ENCODE data around the gene PDIA2. TPM values are rescaled to one million over a fixed set of nuclear protein-coding genes. Genes with fewer than 3 reads are reported as not detected.

The PDIA2 gene
- total and polyA plus RNA-seq, 2 donors from 2014 or later = not detected

DNA sequence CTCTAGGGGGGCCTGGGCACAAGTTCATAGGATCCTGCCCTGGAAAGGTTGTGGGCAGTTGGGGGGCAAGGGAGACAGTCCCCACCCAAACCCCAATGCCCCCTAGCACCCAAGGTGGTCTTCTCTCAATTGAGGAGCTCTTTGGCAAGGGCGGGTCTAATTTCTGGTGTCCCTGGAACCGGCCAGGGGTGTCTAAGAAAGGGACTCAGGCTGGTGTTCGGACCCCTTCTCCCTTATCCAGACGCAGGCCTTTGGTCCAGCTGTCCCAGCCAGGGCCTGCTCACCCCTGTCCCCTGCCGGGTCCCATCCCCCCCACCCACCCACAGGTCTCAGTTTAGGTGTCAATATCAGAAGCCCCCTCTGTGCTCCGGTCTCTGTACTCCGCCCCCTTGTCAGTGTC is 3.4 kb upstream of the PDIA2 start:
- H3K4me1 ChIP-seq (ENCODE audit: control insufficient read depth in 2 of 3, insufficient read depth in 2 of 3, low read depth in 1 of 3, low read length in 3 of 3) = no peaks in the 10 kb centered on the region
- no peaks in the 10 kb centered on the region for H3K9me3 ChIP-seq (ENCODE audit: control insufficient read depth in 2 of 3, insufficient read depth in 1 of 3, low read length in 3 of 3)
- no peak overlapping the region for H3K9ac ChIP-seq (ENCODE audit: low read length in 3 of 3)
- TF ChIP-seq, protein P1, sequence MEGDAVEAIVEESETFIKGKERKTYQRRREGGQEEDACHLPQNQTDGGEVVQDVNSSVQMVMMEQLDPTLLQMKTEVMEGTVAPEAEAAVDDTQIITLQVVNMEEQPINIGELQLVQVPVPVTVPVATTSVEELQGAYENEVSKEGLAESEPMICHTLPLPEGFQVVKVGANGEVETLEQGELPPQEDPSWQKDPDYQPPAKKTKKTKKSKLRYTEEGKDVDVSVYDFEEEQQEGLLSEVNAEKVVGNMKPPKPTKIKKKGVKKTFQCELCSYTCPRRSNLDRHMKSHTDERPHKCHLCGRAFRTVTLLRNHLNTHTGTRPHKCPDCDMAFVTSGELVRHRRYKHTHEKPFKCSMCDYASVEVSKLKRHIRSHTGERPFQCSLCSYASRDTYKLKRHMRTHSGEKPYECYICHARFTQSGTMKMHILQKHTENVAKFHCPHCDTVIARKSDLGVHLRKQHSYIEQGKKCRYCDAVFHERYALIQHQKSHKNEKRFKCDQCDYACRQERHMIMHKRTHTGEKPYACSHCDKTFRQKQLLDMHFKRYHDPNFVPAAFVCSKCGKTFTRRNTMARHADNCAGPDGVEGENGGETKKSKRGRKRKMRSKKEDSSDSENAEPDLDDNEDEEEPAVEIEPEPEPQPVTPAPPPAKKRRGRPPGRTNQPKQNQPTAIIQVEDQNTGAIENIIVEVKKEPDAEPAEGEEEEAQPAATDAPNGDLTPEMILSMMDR (IDR thresholded peaks at IDR 0.05; ENCODE audit: borderline replicate concordance, extremely low read depth, insufficient read depth) = no peak
- no peak overlapping the region for H3K27ac ChIP-seq (ENCODE audit: low read depth in 2 of 2, low read length in 2 of 2)
- no peaks in the 10 kb centered on the region for H3K27me3 ChIP-seq (ENCODE audit: control insufficient read depth, insufficient read depth, low read length)
- DNase-seq (no peak), FAIRE-seq (no peak)
- intact Hi-C loops (cut with DNase I) = no loop called here
- H3K36me3 ChIP-seq (ENCODE audit: control insufficient read depth in 2 of 3, insufficient read depth in 3 of 3, low read length in 3 of 3) = no peaks in the 10 kb centered on the region
- H3K4me3 ChIP-seq (ENCODE audit: low read length in 3 of 3) = no peak overlapping the region

DNA sequence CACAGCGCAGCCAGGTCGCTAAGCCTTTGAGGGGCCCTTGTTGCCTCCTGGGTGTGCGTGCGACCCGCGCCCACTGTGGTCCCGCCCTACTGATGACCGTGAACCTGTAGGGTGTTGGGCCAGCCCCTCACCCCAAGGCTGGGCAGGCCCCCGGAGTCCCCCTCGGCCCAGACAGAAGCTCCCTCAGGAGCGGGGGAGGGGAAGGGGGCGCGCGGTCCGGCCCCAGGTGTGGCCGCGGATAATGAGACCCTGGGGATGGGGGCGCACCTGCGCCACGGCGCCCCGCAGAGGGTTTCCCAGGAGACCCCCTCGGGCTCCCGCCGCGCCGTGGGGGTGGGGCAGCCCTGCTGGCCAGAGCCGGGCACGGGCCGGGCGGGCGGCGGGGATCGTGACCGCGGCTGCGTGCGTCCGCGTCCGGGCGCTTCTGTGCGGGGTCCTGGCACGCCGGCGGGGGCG is 2.9 kb upstream of the PDIA2 start:
- no peak overlapping the region for H3K27ac ChIP-seq (ENCODE audit: low read depth in 2 of 2, low read length in 2 of 2)
- no peak for FAIRE-seq
- no peak overlapping the region for H3K9ac ChIP-seq (ENCODE audit: low read length in 3 of 3)
- TF ChIP-seq, protein P1 (IDR thresholded peaks at IDR 0.05; ENCODE audit: borderline replicate concordance, extremely low read depth, insufficient read depth) = no peak
- no peak overlapping the region for H3K4me3 ChIP-seq (ENCODE audit: low read length in 3 of 3)
- H3K9me3 ChIP-seq (ENCODE audit: control insufficient read depth in 2 of 3, insufficient read depth in 1 of 3, low read length in 3 of 3) = no peaks in the 10 kb centered on the region
- H3K36me3 ChIP-seq (ENCODE audit: control insufficient read depth in 2 of 3, insufficient read depth in 3 of 3, low read length in 3 of 3) = no peaks in the 10 kb centered on the region
- no peak for DNase-seq
- H3K27me3 ChIP-seq (ENCODE audit: control insufficient read depth, insufficient read depth, low read length) = no peaks in the 10 kb centered on the region
- intact Hi-C loops (cut with DNase I) = no loop called here
- no peaks in the 10 kb centered on the region for H3K4me1 ChIP-seq (ENCODE audit: control insufficient read depth in 2 of 3, insufficient read depth in 2 of 3, low read depth in 1 of 3, low read length in 3 of 3)

DNA sequence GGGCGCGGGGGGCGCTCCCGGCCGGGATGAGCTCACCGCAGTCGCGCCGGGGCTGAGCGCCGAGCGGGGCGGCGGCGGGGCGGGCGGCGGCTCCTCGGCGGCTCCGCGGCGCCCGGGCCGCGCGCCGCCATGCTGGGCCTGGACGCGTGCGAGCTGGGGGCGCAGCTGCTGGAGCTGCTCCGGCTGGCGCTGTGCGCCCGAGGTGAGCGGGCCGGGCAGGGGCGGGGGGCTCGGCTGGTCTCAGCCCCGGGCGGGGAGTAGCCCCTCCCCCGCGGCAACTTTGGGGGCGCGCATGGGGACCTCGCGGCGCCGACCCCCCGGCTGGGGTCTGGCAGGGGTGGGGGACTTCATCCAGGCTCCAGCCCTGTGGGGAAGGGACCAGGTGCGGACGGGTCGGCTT is 2.4 kb upstream of the PDIA2 start, which contains the start of gene ARHGDIG:
TSS of gene ARHGDIG (plus strand) at position 40 of the 400 bp plus-strand sequence. CDS start at position 130, 90 bp downstream.
- FAIRE-seq (no peak), DNase-seq (peak in 1 of 5 donors; percentile 45)
- Histone ChIP-seq H3K9ac (ENCODE audit: low read length in 3 of 3) (no peak within 1 kb of the TSS), H3K4me1 (ENCODE audit: control insufficient read depth in 2 of 3, insufficient read depth in 2 of 3, low read depth in 1 of 3, low read length in 3 of 3) (no peaks in the 10 kb centered on the region), H3K27me3 (ENCODE audit: control insufficient read depth, insufficient read depth, low read length) (no peaks in the 10 kb centered on the region), H3K27ac (ENCODE audit: low read depth in 2 of 2, low read length in 2 of 2) (no peak within 1 kb of the TSS), H3K9me3 (ENCODE audit: control insufficient read depth in 2 of 3, insufficient read depth in 1 of 3, low read length in 3 of 3) (no peaks in the 10 kb centered on the region), H3K4me3 (ENCODE audit: low read length in 3 of 3) (no peak within 1 kb of the TSS), H3K36me3 (ENCODE audit: control insufficient read depth in 2 of 3, insufficient read depth in 3 of 3, low read length in 3 of 3) (no peaks in the 10 kb centered on the region)
- intact Hi-C loops (cut with DNase I) = no loop called here
- TF ChIP-seq, protein P1 (IDR thresholded peaks at IDR 0.05; ENCODE audit: borderline replicate concordance, extremely low read depth, insufficient read depth) = no peak

Data from kidney (tissue), 14 donors.